ENCODE data around the gene PPP6R2.

DNA sequence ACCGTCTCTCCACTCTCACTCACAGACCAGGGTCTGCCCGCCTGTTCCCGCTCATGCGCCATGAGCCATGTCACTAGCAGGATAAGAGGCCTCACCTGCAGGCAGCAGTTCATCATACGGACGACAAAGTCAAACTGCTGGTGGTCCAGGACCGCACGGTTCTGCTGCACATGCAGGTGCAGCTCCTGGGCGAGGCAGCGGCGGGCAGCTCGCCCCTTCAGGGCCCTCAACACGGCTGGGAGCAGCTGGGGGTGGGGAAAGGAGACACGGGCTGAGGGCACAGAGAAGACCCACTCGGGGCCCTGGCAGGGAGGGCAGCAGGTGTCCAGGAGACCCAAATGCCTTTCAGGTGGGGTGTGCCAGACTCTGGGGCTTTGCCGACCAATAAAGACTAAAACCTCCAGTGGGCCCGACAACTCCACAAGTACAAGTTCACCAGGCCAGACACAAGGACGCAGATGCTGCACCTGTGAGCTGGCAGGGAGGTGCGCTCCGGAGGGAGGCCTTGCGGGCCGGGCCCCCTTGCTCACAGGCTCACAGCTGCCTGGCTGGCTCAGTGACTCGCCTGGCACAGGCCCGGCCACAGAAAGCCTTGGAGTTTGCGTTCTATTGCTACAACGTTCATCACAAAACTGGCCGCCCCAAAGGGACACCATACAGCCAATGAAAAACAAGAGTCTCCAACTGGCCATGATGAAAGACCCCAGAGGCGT is 120.2 kb downstream of the PPP6R2 start:
- TF ChIP-seq, protein P1, sequence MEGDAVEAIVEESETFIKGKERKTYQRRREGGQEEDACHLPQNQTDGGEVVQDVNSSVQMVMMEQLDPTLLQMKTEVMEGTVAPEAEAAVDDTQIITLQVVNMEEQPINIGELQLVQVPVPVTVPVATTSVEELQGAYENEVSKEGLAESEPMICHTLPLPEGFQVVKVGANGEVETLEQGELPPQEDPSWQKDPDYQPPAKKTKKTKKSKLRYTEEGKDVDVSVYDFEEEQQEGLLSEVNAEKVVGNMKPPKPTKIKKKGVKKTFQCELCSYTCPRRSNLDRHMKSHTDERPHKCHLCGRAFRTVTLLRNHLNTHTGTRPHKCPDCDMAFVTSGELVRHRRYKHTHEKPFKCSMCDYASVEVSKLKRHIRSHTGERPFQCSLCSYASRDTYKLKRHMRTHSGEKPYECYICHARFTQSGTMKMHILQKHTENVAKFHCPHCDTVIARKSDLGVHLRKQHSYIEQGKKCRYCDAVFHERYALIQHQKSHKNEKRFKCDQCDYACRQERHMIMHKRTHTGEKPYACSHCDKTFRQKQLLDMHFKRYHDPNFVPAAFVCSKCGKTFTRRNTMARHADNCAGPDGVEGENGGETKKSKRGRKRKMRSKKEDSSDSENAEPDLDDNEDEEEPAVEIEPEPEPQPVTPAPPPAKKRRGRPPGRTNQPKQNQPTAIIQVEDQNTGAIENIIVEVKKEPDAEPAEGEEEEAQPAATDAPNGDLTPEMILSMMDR (IDR thresholded peaks at IDR 0.05 in 2 of 3, conservative IDR thresholded peaks at IDR 0.05 in 1 of 3; ENCODE audit: borderline replicate concordance in 1 of 3, insufficient read depth in 1 of 3, low read depth in 2 of 3, low read length in 2 of 3), result no peak
- TF ChIP-seq POLR2A (IDR thresholded peaks at IDR 0.05; ENCODE audit: borderline replicate concordance, extremely low read depth, insufficient read depth, insufficient read length), result no peak
- no peak for TF ChIP-seq MAX (IDR thresholded peaks at IDR 0.05)
- TF ChIP-seq EGR1 (IDR thresholded peaks at IDR 0.05; ENCODE audit: low read depth), result no peak
- TF ChIP-seq POLR2AphosphoS5 (IDR thresholded peaks at IDR 0.05; ENCODE audit: low read depth, low read length), result no peak
- TF ChIP-seq ZFX (IDR thresholded peaks at IDR 0.05), result no peak
